Neural cell (in vitro differentiated cells): ENCODE data around the gene PLAAT5.

Experiments
- EP300 ChIP-seq: fragments of 450-650 bp; conservative IDR thresholded peaks from 2 replicates; pipeline ENCODE4 v1.6.1; 2014; ENCODE audit warnings: antibody characterized with exemption, mild to moderate bottlenecking, moderate library complexity; ENCODE audit not compliant: poor library complexity, severe bottlenecking
- EZH2 ChIP-seq: fragments of 200-600, 300-800 bp; shearing (Covaris generic), sonication (generic); IDR thresholded peaks from 2 replicates; pipeline ENCODE4 v1.6.1; 2014; ENCODE audit warnings: antibody characterized with exemption, low read length, borderline replicate concordance, mild to moderate bottlenecking; ENCODE audit not compliant: insufficient read depth, poor library complexity, severe bottlenecking
- POLR2AphosphoS5 ChIP-seq: IDR thresholded peaks from 2 replicates; pipeline ENCODE4 v1.6.1; 2012
- RAD21 ChIP-seq: fragments of 450-650 bp; conservative IDR thresholded peaks from 2 replicates; pipeline ENCODE4 v1.6.1; 2014; ENCODE audit warnings: antibody characterized with exemption, mild to moderate bottlenecking, moderate library complexity
- SMC3 ChIP-seq: fragments of 450-650 bp; conservative IDR thresholded peaks from 2 replicates; pipeline ENCODE4 v1.6.1; 2014; ENCODE audit warnings: antibody characterized with exemption, mild to moderate bottlenecking, moderate library complexity; ENCODE audit not compliant: poor library complexity
- TAF1 ChIP-seq: IDR thresholded peaks from 2 replicates; pipeline ENCODE4 v1.6.1; 2012; ENCODE audit warnings: low read depth
- TF ChIP-seq, protein P1 (sequence below): fragments of 450-650 bp; IDR thresholded peaks from 2 replicates; pipeline ENCODE4 v1.5.1; 2014; ENCODE audit warnings: antibody characterized with exemption, mild to moderate bottlenecking, moderate library complexity; ENCODE audit not compliant: poor library complexity, severe bottlenecking
- TF ChIP-seq, protein P2 (sequence below): IDR thresholded peaks from 2 replicates; pipeline ENCODE4 v1.6.1; 2012; ENCODE audit warnings: borderline replicate concordance

GRCh38 chr11:63480039-63480438, 10.9 kb downstream of the PLAAT5 start:
- TF ChIP-seq, protein P1, sequence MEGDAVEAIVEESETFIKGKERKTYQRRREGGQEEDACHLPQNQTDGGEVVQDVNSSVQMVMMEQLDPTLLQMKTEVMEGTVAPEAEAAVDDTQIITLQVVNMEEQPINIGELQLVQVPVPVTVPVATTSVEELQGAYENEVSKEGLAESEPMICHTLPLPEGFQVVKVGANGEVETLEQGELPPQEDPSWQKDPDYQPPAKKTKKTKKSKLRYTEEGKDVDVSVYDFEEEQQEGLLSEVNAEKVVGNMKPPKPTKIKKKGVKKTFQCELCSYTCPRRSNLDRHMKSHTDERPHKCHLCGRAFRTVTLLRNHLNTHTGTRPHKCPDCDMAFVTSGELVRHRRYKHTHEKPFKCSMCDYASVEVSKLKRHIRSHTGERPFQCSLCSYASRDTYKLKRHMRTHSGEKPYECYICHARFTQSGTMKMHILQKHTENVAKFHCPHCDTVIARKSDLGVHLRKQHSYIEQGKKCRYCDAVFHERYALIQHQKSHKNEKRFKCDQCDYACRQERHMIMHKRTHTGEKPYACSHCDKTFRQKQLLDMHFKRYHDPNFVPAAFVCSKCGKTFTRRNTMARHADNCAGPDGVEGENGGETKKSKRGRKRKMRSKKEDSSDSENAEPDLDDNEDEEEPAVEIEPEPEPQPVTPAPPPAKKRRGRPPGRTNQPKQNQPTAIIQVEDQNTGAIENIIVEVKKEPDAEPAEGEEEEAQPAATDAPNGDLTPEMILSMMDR, result no peak
- TF ChIP-seq EZH2 (no peak), EP300 (no peak), SMC3 (no peak), TAF1 (no peak), POLR2AphosphoS5 (no peak), RAD21 (no peak)
- TF ChIP-seq, protein P2, sequence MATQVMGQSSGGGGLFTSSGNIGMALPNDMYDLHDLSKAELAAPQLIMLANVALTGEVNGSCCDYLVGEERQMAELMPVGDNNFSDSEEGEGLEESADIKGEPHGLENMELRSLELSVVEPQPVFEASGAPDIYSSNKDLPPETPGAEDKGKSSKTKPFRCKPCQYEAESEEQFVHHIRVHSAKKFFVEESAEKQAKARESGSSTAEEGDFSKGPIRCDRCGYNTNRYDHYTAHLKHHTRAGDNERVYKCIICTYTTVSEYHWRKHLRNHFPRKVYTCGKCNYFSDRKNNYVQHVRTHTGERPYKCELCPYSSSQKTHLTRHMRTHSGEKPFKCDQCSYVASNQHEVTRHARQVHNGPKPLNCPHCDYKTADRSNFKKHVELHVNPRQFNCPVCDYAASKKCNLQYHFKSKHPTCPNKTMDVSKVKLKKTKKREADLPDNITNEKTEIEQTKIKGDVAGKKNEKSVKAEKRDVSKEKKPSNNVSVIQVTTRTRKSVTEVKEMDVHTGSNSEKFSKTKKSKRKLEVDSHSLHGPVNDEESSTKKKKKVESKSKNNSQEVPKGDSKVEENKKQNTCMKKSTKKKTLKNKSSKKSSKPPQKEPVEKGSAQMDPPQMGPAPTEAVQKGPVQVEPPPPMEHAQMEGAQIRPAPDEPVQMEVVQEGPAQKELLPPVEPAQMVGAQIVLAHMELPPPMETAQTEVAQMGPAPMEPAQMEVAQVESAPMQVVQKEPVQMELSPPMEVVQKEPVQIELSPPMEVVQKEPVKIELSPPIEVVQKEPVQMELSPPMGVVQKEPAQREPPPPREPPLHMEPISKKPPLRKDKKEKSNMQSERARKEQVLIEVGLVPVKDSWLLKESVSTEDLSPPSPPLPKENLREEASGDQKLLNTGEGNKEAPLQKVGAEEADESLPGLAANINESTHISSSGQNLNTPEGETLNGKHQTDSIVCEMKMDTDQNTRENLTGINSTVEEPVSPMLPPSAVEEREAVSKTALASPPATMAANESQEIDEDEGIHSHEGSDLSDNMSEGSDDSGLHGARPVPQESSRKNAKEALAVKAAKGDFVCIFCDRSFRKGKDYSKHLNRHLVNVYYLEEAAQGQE, result no peak
